NCI-H2227 (cell line): ENCODE results near the gene PLSCR4.
A peak's percentile ranks its signal among the peaks of the same experiment; 100 is the strongest.

Source experiments
- DNase-seq: peaks from one replicate; lab custom pipeline; 2025; ENCODE audit not compliant: unreplicated experiment; lab: John Stamatoyannopoulos, UW

PLSCR4 gene

DNA sequence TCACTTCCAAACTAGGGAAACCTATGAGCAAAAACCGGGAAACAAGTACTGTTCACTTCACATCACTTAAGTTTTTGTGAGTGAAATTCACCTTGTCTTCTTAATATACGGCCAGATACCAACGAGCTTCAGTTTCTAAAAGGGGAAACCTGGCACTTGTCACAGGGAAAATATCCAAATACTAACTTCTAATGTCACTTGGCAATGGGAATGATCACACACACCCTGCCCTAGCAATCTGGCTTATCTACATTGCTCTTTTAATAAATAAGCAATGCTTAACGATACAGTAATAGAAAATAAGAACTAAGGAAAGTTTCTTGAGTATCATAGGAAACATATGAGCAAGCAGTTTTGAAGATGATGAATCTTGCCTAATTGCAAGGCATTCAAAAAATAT, 55.3 kb downstream of the PLSCR4 start:
- DNase-seq: no peak

DNA sequence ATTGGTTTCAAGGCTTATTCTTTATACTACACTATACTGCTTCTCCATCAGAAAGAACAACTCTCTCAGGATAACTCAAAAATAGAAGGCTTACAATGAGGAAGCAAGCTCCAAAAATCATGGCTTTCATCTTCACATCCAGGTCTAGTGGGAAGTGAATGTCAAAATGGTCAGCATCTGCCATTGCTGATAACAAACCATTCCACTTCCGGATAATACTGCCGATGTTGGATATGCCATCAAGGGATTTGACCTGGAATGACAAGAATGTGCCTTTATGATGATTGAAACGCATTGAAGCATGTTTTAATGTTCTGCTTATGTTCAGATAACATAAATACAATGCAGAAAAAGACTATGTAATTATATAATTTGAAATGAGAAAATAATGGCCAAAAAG, 55.9 kb downstream of the PLSCR4 start:
- no peak for DNase-seq

DNA sequence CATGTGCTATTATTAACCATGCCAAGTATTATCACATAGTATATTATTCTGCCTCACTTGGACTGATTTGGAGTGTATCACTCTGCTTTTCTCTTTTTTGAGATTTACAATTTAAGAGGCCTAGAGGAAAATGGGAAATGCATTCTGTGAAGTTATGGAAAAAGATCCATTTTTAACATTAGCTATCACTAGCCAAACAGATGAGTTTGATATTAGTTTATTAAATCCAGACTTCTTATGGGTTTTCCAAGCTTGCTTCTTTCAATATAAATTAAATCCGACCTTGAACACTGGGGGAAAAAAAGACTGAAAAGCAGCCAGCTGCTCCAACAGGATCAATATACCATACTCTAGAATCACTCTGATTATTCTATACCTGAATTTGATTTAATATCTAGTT, 59.9 kb downstream of the PLSCR4 start:
- no peak for DNase-seq

DNA sequence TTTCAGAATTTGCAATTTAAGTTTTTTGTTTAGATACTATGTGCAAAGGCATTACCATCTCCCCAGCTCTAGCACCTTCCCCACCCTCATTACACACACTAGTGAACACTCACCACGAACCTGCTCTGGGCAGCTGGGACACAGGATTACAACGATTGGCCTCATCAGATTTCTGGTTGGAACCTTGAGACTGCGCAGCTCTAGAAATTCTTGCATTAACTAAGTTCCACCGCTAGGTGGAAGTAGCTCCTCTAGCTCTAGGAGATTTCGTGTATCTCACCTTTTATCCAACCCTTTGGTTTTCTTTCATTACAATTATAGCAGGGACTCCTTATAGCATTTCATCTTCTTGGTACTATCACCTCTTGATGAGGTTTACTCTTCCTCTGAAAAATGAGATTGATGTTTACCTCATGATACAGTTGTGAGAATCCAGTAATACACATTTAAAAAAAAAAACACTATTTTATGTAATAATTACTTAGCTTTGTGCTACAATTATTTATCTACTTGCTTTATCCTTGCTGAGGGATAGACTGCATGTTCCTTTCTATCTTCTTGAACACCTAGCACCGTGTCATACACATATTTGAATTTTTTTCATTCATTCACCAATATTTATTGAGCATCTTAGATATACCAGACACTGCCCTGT, 61.3 kb downstream of the PLSCR4 start:
- DNase-seq: peak; percentile 73

DNA sequence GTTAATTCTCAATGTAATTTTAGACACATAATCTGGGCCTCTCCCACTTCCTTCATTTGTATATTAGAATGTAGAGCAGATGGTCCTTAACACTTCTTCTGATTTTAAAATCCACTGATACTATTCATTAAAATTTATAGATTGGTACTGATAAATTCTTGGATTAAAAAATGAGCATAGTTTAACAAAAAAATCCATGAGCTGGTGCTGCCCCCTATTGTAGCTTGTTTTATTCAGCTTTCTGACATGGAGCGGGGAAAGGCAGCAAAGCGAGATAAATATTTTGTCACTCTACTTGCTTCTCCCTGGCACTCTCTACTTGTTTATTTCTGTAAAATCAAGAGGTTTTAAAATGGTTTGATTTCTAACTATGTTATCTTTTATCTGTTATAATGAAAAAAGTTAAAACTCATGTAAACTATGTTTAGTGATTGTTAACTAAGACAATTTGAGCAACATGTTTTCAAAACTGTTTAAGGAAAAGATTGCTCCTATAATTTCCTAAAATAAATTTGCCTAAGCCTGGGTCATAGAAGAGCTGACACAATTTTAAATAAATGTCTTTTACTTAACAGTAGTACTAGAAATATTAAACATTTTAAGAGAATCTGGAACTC, 63.5 kb downstream of the PLSCR4 start:
- DNase-seq: peak; percentile 43

DNA sequence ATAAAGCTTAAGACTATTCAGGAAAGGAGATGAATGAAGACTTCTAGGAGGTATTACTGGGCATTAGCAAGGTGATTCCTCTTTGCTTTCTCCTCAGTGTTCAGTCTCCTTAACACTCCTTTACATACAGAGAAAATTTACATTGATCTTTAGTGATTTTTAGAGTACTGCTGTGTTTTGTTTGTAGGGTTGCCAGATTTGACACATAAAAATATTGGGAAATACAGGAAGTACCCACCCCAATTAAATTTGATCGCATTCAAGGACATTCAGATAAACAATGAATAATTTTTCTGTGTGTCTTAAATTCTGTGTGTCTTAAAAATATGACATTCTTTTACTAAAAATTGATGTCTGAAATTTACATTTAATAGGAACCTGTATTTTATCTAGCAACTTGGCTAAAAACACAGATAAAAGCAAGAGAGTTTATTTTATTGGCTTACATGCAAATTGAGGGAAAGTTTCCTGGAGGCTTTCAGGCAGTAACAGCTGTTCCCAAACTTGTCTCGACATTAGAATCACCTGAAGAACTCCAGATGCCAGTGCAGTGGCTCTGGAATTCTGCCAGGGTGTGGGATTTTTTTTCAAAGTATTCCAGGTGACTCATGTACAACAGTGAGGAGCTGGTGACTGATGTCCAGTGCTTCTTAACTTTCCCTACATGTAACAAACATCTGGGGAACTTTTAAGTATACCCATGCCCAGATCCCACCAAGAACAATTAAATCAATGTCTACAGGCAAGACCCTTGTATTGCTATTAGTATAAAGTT, 66.5 kb downstream of the PLSCR4 start:
- no peak for DNase-seq

DNA sequence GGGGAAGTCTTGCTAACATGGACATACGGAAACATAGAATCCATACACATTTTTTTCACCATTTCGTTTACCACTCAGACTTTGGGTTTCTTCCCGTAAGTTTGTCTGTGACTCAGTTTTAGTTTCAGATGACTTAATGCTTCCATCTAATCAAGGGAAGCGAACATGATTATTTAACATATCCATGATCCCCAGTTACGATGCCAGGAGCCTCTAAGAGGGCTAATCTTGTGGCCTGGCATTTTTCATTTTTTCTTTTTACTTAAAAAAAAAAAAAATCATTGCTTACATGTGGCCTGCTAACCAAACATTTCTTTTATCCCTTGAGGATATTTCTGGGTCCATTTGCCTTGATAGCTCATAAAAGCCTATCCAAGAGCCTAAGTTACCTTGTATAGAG, 69.7 kb downstream of the PLSCR4 start:
- DNase-seq: no peak

DNA sequence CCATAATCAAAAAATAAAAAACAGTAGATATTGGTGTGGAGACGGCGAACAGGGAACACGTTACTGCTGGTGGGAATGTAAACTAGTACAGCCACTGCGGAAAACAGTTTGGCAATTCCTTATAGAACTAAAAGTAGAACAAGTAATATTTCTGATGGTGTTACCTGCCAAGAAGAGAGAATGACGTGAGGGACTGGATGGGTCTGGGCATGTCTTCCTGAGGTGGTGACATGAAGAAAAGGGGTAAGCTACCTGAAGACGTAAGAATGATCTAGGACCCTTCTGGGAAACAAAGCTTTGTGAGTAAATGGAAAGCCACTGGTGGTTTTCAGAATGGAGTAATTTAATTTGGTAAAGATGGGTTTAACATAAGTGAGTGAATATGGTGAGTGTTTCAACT, 70.5 kb downstream of the PLSCR4 start:
- no peak for DNase-seq

DNA sequence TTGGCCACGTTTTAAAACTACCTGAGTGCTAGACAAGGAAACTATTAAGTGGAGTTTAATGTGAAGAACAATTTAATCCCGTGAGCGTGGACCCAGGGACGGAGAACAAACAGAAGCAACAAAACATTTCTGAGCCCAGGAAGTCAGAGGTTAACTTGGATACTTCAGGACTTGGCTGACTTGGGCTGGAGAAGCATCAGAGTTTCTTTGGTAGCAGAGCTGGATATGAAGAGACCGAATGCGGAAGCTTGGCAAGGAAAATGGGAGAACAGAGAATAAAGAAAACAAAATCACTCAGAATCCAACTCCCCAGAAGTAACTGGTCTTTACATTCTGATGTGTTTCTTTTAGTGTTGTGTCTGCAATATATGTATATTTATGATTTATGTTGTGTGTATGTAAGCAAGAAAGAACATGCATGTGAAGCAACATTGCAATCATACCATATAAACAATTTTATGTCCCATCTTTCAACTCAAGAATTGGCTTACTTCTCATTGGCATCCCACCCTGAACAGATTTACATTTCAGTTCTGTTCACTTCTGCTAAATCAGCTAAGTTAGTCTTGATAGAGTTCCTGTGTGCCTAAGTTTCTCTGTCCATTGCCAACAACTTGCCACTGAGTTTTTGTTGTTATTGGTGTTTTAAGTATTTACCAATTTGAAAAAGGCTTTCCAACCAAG, 72.8 kb downstream of the PLSCR4 start:
- DNase-seq: no peak

DNA sequence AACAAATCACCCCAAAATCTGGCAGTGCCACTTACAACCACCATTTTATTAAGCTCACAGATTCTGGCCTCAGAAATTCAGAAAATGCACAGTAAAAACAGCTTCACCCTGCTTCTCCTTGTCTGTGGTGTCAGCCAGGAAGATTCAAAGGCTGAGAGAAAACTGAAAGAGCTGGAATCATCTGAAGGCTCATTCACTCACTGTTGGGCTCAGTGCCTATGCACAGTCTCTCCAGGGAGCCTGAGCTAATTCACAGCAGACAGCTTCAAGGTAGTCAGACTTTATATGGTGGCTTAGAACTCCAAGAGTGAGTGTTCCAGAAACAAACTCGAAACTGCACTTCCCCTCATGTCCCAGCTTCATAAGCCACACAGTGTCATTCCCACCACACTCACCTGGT, 73.4 kb downstream of the PLSCR4 start:
- no peak for DNase-seq

DNA sequence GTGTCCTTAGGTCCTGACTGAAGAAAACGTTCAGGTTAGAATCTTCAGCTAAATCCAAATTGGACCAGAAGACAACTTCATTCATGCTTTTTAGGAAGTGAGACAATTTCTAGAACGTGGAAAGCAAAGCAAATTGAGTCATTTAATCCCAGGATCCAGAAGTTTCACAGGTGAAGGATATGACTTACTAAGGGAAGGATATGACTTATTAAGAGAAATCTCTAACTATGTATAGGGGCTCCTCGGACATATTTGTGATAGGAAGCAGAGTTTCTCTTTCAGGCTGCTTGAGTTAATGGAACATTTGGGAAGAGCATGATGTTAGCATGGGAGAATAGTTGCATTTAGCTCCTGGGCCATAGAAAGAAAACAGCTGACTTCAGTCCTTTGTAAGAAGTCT, 73.8 kb downstream of the PLSCR4 start:
- no peak for DNase-seq

DNA sequence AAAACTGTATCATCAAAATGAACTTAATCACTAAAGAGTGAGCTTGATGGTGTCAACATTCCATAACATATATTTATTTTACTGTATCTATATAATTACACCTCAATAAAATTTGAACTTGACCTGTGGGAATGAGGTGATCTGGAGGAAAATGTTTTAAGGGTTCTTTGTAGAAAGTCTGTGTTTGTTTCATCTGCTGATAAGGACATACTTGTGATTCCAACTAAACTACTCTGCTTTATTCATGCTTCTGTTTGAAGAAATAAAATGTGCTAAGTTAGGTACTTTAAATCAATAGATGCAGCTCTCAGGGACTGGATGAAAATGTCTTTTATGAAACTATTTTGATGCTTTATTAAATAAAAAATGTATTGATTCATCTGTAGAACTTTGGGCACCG, 78.3 kb downstream of the PLSCR4 start:
- DNase-seq: no peak

DNA sequence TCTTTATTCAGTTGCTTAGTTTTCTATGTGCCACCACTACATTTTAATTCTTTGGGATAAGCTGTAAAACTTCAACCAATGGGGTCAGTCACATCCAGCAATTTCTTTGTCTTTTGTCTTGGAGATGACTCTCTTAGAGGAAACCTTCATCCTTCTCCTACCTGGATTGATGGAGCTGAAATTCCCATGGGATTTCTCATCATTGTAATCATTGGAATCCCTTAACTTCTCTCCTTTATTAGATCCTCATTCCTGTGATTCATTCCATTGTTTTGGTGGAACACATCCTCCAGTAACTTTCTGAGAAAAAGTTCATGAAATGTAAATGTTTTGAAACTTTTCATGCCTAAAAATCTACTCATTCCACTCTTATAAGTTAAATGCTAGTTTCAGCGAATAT, 80.3 kb downstream of the PLSCR4 start:
- no peak for DNase-seq

DNA sequence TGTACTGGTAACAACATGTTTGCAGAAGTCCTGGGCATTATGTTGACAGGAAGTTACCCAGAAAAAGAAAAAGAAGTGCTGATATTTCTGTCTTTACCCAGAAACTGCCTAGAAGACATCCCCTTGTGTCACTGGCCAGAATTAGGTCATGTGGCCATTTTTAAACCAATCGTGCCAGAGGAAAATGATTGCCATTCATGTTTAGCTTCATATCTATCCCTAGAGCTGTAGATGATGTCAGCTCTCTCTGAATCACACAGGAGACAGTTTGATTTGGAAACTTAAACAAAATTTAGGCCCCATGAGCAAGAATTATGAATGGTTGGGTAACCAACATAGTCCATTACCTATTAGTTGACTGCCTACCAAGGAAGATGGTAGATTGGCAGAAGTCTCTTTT, 81.0 kb downstream of the PLSCR4 start:
- DNase-seq: no peak

DNA sequence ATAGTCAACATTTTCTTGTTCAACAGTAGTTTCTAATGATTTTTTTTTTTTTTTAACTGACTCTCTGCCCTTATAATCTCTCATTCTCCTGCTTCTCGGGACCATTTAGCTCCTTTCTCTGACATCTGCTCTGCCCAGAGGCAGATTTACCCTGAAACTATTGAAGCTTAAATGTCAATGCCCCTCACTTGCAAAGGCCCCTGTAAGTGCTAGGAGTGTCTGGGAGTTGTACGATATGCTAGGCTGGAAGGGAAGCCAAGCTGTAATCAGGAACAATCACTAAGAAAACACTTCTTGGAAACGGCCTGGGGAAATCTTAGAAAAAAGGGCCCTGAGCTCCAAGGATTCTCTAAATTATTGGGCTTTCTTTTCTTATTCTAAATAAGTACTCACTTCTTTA, 84.1 kb downstream of the PLSCR4 start:
- peak; percentile 17 for DNase-seq

DNA sequence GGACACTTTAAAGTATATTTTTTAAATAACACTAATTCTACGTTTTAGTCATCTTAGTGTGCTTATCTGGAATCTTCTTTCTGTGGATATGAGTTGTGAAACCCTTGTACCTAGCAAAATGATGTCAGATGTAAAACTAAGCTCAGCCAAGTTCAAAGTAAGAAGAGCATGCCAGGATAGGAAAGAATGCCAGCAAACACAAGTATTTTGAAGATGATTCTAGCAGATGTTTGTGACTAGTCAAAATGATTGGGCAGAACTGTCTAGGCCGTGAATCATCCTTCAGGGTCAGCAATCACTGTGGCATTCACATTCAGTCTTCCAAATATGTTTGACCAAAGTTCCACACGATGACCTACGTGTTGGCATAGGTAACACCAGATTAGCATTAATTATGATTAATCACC, 84.5 kb downstream of the PLSCR4 start:
- DNase-seq: no peak

DNA sequence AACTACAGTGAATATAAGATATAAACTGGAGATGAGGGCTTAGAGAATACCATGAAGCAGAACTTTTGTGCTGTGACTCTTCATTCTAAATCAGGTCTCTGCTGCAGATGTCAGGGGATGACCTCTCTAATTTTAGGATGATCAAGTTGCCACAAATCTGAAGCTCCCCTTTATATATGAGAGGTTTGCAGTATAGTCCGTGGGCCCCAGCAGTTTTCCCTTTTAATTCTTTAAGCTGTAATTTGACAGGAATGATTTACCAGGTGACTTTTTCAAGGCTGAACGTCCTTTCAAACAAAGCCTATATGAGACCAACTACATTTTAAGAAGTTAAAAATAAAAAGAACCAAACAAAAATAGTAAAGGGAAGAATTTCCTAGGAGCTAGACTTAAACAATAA, 85.0 kb downstream of the PLSCR4 start:
- no peak for DNase-seq

DNA sequence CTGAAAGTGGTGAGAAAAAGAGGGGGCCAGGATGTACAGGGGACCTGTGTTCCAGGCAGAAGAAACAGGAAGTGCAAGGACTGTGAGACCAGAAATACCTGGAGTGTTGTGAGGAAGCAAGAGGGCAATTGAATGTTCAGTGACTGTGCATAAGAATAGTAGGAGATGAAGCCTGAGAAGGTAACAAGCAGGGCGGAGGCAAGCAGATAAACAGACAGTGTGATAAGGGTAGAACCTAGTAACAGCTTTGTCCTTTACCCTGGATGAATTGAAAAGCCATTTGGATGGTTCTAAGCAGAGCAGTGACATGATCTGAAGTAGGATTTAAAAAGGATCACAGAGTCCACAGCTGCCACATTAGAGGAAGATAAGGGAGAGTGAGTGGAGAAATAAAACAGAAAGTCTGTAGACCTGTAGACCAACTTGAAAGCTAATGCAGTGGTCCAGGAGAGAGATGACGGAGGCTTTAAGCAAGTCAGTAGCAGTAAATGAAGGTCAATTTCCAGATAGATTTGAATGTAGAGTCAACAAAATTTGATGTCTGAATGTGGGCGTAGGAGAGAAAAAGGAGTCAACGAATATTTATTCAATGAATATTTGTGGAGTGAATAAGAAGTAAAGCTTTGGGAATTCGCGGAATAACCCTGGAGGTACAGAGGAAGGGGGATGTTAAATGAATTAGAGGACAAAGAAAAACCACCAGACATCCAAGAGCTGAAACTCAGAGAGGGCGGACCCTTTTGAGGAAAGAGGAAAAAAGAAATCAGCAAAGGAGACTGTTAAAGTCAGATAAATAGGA, 85.7 kb downstream of the PLSCR4 start:
- DNase-seq: no peak

DNA sequence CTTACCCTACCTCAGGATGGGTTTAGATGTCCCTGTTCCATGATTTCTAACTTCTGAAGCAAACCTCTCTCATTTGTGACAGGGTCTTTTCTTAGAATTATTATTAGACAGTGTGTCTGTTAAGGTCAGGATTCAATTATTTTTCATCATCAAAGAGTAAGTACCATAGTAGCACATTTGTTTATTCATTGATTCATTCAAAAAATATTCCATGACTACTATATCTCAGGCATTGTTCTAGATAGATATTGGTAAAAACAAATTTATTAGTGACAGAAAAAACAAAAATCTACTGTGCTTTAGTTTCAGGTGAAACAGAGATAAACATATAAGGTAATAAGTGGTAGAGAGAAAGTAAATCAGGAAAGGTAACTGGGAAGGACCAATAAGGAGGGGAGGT, 86.4 kb downstream of the PLSCR4 start:
- no peak for DNase-seq

DNA sequence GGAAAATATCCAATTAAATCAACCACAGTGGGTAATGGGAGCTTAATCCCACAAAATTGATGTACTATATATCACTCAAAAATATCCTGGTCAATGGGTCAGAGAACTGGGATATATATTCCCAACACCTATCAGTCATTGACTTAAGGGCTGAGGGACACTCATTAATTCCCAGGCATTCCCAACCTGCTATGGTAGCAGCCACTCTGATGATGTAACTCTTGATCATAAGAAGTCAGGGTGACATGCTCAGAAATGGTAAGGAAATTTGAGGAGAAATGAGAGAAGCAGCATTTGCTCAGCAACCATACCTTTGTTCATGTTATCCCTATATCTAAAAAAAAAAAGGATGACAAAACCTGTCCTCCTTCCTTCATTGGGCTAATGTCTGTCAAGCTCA, 86.8 kb downstream of the PLSCR4 start:
- DNase-seq: no peak

DNA sequence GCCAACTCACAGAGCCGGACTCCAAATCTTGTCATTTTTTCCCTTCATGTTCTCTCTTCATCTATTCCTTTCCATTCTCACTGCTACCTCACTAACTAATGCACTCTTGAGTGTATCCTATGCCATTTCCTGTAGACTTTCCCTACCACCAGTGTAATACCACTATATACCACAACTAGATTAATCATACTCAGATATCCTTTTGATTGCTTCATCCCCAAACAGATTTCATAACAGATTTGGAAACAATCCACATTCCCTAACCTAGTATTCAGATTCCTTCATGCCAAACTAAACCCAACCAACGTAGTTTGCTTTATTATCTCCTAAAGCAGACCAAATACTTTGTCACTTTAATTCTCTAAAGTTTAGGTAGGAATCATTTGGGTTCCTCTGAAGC, 87.3 kb downstream of the PLSCR4 start:
- DNase-seq: no peak
